GM18861 (cell line): ENCODE measurements around the gene STPG4.
"Not testable (repeated sequence)": the region's sequence is repeated elsewhere in the genome, so short reads cannot be mapped to it uniquely, and the experiment has no call there.

Experiments used
- ATAC-seq: cut with Tn5 transposase; IDR thresholded peaks from one replicate; pipeline ENCODE4 v1.9.1; 2021; ENCODE audit not compliant: unreplicated experiment

STPG4 gene

DNA sequence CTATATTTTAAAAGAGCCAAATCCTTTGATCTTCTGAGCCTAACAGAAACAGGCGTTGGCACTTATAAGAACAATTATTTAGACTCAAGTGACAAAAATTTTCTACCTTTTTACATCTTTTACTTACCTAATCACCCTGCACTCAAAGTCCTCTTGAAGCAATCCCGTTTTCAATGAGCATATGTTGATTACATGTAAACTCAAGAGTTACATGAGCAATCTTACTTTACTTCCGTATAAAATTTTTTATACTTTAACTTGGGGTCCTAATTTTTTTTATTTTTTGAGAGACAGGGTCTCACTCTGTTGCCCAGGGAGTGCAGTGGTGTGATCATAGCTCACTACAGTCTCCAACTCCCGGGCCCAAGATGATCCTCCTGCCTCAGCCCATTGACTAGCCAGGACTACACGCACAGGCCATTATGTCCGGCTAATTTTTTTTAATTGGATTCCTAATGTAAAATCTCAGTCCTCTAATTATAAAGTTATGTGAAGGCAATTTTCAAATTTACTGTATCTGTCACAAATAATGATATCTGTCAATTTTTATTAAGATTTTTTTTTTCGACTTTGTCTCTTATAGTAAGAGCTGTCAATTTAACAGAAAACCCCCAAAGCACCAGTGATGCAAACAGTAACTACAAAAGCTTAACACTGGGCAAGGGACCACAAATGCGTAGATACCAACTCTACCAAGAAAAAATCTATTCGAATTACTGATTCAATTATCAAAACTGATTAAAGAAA is 19.1 kb upstream of the STPG4 start:
- no peak for ATAC-seq

GRCh38 chr2:47172922-47173695 is 18.0 kb upstream of the STPG4 start:
- no peak for ATAC-seq

DNA sequence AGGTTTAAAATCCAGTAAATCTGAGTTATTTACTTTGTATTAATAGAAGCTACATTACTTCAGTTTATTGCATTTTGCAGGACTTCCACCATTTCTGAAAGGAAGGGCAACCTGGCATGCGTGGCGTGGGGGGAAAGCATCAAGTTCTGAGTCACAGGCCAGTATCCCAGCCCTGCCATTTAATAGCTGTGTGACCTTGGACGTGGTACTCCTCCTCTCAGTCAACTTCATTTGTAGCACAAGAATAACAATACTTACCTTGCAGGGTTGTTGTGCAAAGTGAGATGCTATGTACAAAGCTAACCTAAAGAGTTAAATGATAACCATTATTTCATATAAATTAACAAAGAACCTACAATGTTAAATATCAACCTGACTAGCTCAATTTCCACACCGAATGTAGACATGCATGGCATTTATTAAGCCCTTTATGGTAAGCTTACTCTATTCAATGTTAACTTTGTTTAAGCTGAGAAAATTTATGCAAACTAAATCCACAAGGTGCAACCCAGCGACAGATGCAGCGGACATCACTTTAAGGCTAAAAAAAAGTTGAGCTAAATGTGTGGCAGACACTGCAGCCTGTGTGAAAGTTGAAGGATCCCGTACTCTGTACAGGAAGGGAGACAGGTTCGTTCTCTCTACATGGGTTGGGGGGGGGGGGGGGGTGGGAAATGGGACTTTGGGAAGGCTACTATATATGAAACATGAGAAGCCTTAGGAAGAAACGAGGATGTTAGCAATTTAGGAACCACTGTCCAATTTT is 17.2 kb upstream of the STPG4 start:
- no peak for ATAC-seq

- ATAC-seq, result no peak
Observed at GRCh38 chr2:47169784-47170183, 14.7 kb upstream of the STPG4 start.

DNA sequence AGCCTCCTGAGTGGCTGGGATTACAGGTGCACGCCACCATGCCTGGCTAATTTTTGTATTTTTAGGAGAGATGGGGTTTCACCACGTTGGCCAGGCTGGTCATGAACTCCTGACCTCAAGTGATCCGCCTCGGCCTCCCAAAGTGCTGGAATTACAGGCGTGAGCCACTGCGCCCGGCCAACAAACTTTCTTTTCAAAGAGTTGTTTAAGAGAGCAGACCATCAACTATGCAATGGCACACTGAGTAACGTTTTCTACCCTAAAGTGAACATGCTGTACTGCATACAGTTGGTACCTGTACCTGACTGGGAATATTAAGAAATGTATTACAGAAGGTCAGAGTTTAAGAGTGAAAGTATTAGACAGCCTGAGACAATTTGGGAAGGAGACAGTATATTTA is 13.8 kb upstream of the STPG4 start:
- ATAC-seq, result not testable (repeated sequence)

- ATAC-seq, result no peak
Observed at GRCh38 chr2:47167149-47167548, 12.0 kb upstream of the STPG4 start.

GRCh38 chr2:47165001-47165555 is 10.0 kb upstream of the STPG4 start:
- no peak for ATAC-seq

DNA sequence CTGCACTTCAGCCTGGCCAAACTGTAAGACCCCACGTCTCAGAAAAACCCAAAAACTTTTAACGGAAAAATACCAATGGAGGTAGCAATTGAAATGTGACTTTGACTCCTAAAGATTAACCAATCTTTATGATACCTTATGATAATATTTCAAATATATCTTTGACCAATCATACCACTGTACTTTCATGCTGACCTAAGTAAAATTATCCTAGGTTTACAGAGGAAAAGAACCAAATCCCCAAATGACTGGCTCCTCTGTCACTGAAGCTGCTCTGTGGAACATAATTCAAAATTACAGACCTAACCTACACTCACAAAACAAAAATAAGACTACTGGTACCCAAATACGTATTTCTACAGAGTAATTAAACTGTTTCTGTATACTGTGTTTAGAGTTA is 7.7 kb upstream of the STPG4 start:
- ATAC-seq, result no peak

DNA sequence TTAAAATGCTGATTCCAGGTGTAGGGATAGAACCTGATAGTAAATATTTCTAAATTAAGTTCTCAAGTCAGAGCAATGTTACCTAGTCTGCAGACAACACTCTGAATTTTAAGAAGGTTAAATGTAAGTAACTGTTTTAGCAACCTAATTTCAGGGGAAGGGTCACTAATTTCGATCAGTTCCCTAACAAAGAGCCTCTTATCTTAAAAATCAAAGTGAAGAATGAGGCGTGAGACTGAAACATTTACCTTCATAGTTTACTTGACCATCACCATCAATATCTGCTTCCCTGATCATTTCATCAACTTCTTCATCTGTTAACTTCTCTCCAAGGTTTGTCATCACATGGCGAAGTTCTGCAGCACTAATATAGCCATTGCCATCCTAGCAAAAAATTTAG is 6.4 kb upstream of the STPG4 start:
- no peak for ATAC-seq

- ATAC-seq, result no peak
Observed at GRCh38 chr2:47160660-47161059, 5.6 kb upstream of the STPG4 start.

- ATAC-seq, result no peak
Observed at GRCh38 chr2:47160211-47160610, 5.1 kb upstream of the STPG4 start.

DNA sequence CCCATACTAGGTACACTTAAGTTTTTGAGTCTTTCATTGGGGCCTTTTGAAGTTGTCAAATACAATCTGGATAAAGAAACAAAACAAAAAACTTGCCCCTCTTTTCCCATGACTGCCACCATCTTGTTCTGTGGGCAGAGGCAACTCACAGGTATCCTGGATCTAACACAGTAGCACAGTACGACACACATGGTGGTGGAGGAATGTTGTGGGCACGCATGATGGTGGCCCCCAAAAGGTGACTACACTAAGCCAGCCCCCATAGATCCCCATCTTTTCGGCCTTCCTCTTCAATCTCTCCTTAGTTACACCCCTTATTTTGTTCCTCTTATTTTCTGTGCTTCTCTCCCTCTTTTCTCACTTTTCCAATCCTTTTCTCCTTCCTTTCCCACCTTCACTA is 4.5 kb upstream of the STPG4 start:
- ATAC-seq, result no peak

DNA sequence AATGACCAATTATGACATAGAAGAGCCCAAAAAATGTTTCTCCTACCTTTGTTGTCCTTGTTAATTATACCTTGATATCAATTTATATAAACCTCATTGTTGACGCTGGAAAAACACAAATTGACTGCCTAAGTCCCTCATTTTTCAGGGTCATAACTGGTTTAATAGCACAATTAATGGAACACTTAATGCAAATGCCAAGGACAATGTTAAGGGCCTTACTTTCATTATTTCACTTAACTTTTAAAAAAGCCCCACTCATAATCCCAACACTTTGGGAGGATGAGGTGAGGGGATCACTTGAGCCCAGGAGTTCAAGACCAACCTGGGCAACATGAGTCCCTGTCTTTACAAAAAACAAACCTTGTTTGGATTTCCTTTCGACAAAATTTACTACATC is 3.5 kb upstream of the STPG4 start:
- ATAC-seq, result no peak

DNA sequence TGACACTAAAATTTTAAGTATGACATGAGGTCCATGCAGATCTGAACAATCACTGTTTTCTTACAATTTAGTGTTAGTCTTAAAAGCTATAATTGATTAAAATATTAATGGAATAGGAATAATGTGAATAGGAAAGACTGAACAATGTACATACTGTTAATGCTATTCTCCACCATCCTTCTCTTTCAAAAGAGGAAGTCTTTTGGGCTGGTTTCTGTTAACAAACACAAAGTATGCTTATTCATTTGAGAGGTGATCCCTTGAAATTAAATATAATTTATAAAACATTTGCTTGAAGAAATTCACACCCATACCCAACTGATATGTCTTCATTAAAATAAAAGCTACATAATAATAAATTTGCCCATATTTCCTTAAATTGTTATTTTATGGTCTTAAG is 2.3 kb downstream of the STPG4 start:
- no peak for ATAC-seq

DNA sequence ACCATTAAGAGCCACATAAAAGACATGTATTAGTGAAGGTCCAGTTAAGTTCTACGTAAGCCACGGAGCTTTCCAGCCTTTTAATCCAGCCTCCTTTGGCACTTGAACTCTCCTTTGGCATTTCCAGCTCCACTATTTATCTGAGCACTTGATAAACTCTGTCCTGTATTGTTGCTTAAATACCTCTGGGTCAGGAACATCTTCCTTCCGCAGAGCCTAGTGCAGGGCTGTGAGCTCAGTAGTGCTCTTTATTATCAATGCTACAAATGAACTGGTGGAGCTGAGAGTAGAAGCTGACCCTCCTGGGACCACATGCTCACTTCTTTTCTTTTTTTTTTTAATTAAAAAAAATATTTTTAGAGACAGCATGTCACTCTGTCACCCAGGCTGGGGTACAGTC is 4.9 kb downstream of the STPG4 start:
- ATAC-seq, result no peak

GRCh38 chr2:47147021-47147420 is 8.1 kb downstream of the STPG4 start:
- no peak for ATAC-seq

GRCh38 chr2:47145466-47145865 is 9.6 kb downstream of the STPG4 start:
- ATAC-seq, result no peak

- no peak for ATAC-seq
Observed at GRCh38 chr2:47141520-47141919, 13.6 kb downstream of the STPG4 start.

GRCh38 chr2:47134386-47135090 is 20.6 kb downstream of the STPG4 start:
- ATAC-seq, result no peak

DNA sequence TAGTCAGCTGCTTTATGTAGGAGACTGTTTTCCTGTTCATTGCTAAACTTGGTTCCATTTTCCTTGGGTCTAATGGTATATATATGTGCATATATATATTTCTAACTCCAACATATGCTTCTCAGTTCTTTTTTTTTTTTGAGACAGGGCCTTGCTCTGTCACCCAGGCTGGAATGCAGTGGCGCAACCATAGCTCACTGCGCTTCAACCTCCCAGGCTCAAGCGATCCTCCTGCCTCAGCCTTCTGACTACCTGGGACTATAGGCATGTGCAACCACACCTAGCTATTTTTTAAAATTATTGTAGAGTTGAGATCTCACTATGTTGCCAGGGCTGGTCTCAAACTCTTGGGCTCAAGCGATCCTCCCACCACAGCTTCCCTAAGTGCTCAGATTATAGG is 22.1 kb downstream of the STPG4 start:
- no peak for ATAC-seq

- ATAC-seq, result no peak
Observed at GRCh38 chr2:47129191-47129706, 25.9 kb downstream of the STPG4 start.
